GM18507 (cell line): ENCODE data around the gene CD82.

ENCODE experiments used
- DNase-seq: peaks from one replicate; pipeline ENCODE4 v3.0.0; 2011; ENCODE audit warnings: low read depth; ENCODE audit not compliant: insufficient read length; ENCODE audit errors: extremely low spot score
- FAIRE-seq: peaks from 2 replicates; lab custom pipeline; 2011; peaks lifted over from hg19 to GRCh38; lab: Jason Lieb, UNC

The CD82 gene

GRCh38 chr11:44624761-44625221, 59.3 kb downstream of the CD82 start:
- FAIRE-seq (no peak), DNase-seq (no peak)

- no peak for DNase-seq
- FAIRE-seq = no peak
These were observed 60.5 kb downstream of the CD82 start for GRCh38 chr11:44625759-44626523.

GRCh38 chr11:44626645-44627044, 61.2 kb downstream of the CD82 start:
- DNase-seq (no peak), FAIRE-seq (no peak)

GRCh38 chr11:44627165-44627789, 61.8 kb downstream of the CD82 start:
- no peak for DNase-seq

GRCh38 chr11:44627911-44628729, 62.7 kb downstream of the CD82 start:
- peak; percentile 47 for DNase-seq
- peak; percentile 42 for FAIRE-seq

More at GRCh38 chr11:44627165-44627789, 61.8 kb downstream of the CD82 start:
- FAIRE-seq = no peak

GRCh38 chr11:44628730-44629700, 63.6 kb downstream of the CD82 start:
- FAIRE-seq (no peak), DNase-seq (no peak)

- no peak for DNase-seq
- no peak for FAIRE-seq
These were observed 64.4 kb downstream of the CD82 start for GRCh38 chr11:44629732-44630345.

- DNase-seq (no peak), FAIRE-seq (no peak)
These were observed 65.2 kb downstream of the CD82 start for GRCh38 chr11:44630511-44631210.

GRCh38 chr11:44631831-44632230, 66.4 kb downstream of the CD82 start:
- DNase-seq = no peak
- no peak for FAIRE-seq

GRCh38 chr11:44632466-44633123, 67.1 kb downstream of the CD82 start:
- FAIRE-seq = no peak
- DNase-seq = no peak

GRCh38 chr11:44633641-44634040, 68.2 kb downstream of the CD82 start:
- FAIRE-seq = no peak

GRCh38 chr11:44634401-44635281, 69.2 kb downstream of the CD82 start:
- FAIRE-seq (no peak), DNase-seq (no peak)

More at GRCh38 chr11:44633641-44634040, 68.2 kb downstream of the CD82 start:
- DNase-seq = no peak

GRCh38 chr11:44637487-44637886, 72.0 kb downstream of the CD82 start:
- no peak for DNase-seq

GRCh38 chr11:44638032-44638431, 72.6 kb downstream of the CD82 start:
- FAIRE-seq (no peak), DNase-seq (no peak)

More at GRCh38 chr11:44637487-44637886, 72.0 kb downstream of the CD82 start:
- no peak for FAIRE-seq

- DNase-seq (no peak), FAIRE-seq (no peak)
These were observed 77.8 kb downstream of the CD82 start for GRCh38 chr11:44643217-44643616.

GRCh38 chr11:44645827-44646226, 80.4 kb downstream of the CD82 start:
- no peak for DNase-seq
- no peak for FAIRE-seq
